BLaER1 treated with 17β-estradiol and CSF1 and Interleukin-3, amounts not matched to agents 10 nM and 100 nM (cell line): ENCODE data around the gene AP3S1.
"Not testable (repeated sequence)": the region's sequence is repeated elsewhere in the genome, so short reads cannot be mapped to it uniquely, and the experiment has no call there.

Experiments
- H3K27ac ChIP-seq, 11 experiments: shearing (Covaris generic); formaldehyde crosslinking; 2 replicates each; pipeline ENCODE4 v1.8.1; 2022
- H3K27me3 ChIP-seq, 11 experiments: shearing (Covaris generic); formaldehyde crosslinking; 2 replicates each; pipeline ENCODE4 v1.8.1; 2022
- H3K36me3 ChIP-seq, 11 experiments: shearing (Covaris generic); formaldehyde crosslinking; 2 replicates each; pipeline ENCODE4 v1.8.1; 2022
- H3K4me1 ChIP-seq, 10 experiments: shearing (Covaris generic); formaldehyde crosslinking; 2 replicates each; pipeline ENCODE4 v1.8.1; 2022
- H3K4me2 ChIP-seq, 11 experiments: shearing (Covaris generic); formaldehyde crosslinking; 2 replicates each; pipeline ENCODE4 v1.8.1; 2022
- H3K4me3 ChIP-seq, 10 experiments: shearing (Covaris generic); formaldehyde crosslinking; 2 replicates each; pipeline ENCODE4 v1.8.1; 2022
- H3K9ac ChIP-seq, 11 experiments: shearing (Covaris generic); formaldehyde crosslinking; 2 replicates each; pipeline ENCODE4 v1.8.1; 2022
- H3K9me3 ChIP-seq, 11 experiments: shearing (Covaris generic); formaldehyde crosslinking; replicated peaks in 1 of 11; 2 replicates each; pipeline ENCODE4 v1.8.1; 2022
- H4K20me1 ChIP-seq, 11 experiments: shearing (Covaris generic); formaldehyde crosslinking; 2 replicates each; pipeline ENCODE4 v1.8.1; 2022
- Cebpa-rat ChIP-seq, 11 experiments: shearing (Covaris generic); IDR thresholded peaks; 2 replicates each; pipeline ENCODE4 v1.8.1; 2022

AP3S1 gene

DNA sequence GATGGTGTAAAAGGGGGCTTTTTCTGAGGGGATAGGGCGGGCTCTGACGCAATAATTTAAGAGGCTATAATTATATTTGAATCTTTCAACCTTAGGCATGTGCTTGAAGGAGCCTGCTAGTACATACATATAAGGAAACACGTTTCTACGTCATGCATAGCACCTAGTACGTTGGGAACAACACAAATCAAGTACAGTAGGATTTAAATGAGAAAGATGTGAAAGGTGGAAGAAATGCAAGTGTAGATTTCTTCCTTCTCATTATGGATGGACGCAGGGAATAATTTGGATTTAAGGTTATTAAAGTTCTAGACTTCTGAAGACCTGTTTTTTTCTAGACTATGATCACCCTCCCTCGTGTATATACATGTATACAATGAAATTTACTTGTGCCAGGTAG, 24.3 kb upstream of the AP3S1 start:
- H4K20me1 ChIP-seq = peaks cover 0 to 14% (median 0%) of the 10 kb centered on the region in 11 experiments; a peak in 7 of 22 replicates

DNA sequence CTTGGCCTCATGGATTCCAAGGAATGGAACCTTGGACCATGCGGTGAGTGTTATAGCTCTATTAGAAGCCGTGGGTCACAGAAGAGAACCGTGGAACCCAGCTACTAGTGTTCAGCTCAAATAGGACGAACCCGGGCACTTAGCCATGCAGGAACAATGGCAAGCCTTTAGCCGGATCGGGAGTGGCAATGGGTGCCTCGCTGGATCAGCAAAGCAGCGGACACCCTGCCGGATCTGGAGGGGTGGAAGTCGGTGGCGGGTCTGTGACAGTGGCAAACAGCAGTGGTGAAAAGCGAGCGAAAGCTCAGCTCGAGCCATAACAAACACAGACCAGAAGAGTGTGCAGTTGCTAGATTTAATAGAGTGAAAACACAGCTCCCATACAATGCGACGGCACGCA, 22.9 kb upstream of the AP3S1 start:
- no peaks in the 10 kb centered on the region for H3K36me3 ChIP-seq
- H3K27me3 ChIP-seq = peaks cover 40 to 54% (median 49%) of the 10 kb centered on the region in 11 experiments
- H3K9ac ChIP-seq = no peak overlapping the region
- peak overlapping the region in 1 of 11 experiments; percentile 11; a peak in 1 of 22 replicates for H3K4me2 ChIP-seq
- no peak for TF ChIP-seq Cebpa-rat (IDR thresholded peaks at IDR 0.05)
- H3K4me1 ChIP-seq = peaks cover 13 to 29% (median 16%) of the 10 kb centered on the region in 10 experiments; a peak in 18 of 20 replicates
- peaks cover 0 to 14% (median 0%) of the 10 kb centered on the region in 11 experiments; a peak in 7 of 22 replicates for H4K20me1 ChIP-seq
- H3K27ac ChIP-seq = no peak overlapping the region
- peaks cover 24 to 42% (median 32%) of the 10 kb centered on the region in 11 experiments for H3K9me3 ChIP-seq
- no peak overlapping the region for H3K4me3 ChIP-seq

More for the DNA sequence above, 24.3 kb upstream of the AP3S1 start:
- Histone ChIP-seq H3K27ac (no peak overlapping the region), H3K36me3 (no peaks in the 10 kb centered on the region), H3K4me1 (peaks cover 13 to 29% (median 16%) of the 10 kb centered on the region in 10 experiments; a peak in 18 of 20 replicates), H3K9me3 (peaks cover 20 to 35% (median 31%) of the 10 kb centered on the region in 11 experiments), H3K27me3 (peaks cover 48 to 65% (median 56%) of the 10 kb centered on the region in 11 experiments), H3K4me2 (no peak overlapping the region), H3K4me3 (no peak overlapping the region), H3K9ac (no peak overlapping the region)
- TF ChIP-seq Cebpa-rat (IDR thresholded peaks at IDR 0.05) = no peak

DNA sequence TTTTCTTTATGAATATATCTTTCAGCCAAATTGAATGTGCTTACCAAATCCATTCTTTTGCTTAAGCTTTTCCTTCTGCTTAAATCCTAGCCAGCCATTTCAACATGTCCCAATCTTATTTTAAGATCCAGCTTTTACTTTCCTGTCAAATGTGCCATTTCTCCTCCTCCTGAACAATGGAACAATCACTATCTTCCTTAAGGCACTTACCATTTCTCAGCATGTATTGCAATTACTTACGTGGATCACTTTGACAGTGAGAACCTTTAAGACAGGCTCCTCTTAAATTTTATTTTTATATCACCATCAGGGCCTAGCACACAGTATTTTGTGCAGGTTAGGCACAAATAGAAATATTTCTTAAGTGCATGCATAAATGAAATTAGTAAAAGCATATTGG, 20.9 kb upstream of the AP3S1 start:
- peaks cover 20 to 33% (median 29%) of the 10 kb centered on the region in 11 experiments for H3K27me3 ChIP-seq
- H3K36me3 ChIP-seq = 0 out of 22 replicates have a peak, but pooled peaks cover 0 to 2% (median 0%) of the 10 kb centered on the region in 11 experiments
- no peak overlapping the region for H3K9ac ChIP-seq
- no peak overlapping the region for H3K4me3 ChIP-seq
- no peak overlapping the region for H3K4me2 ChIP-seq
- peaks cover 3 to 19% (median 5%) of the 10 kb centered on the region in 10 experiments; a peak in 18 of 20 replicates for H3K4me1 ChIP-seq
- no peak overlapping the region for H3K27ac ChIP-seq
- no peak for TF ChIP-seq Cebpa-rat (IDR thresholded peaks at IDR 0.05)
- peaks cover 0 to 6% (median 0%) of the 10 kb centered on the region in 11 experiments; a peak in 6 of 22 replicates for H4K20me1 ChIP-seq
- peaks cover 24 to 43% (median 32%) of the 10 kb centered on the region in 11 experiments for H3K9me3 ChIP-seq

DNA sequence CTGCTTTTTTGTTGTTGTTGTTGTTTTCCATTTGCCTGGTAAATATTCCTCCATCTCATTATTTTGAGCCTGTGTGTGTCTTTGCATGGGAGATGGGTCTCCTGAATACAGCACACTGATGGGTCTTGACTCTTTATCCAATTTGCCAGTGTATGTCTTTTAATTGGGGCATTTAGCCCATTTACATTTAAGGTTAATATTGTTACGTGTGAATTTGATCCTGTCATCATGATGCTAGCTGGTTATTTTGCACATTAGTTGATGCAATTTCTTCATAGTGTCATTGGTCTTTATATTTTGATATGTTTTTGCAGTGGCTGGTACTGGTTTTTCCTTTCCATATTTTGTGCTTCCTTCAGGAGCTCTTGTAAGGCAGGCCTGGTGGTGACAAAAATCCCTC, 16.8 kb upstream of the AP3S1 start:
- not testable (repeated sequence) for H3K4me2 ChIP-seq, H3K4me1 ChIP-seq, H3K27ac ChIP-seq, H4K20me1 ChIP-seq, H3K4me3 ChIP-seq, H3K27me3 ChIP-seq, H3K9ac ChIP-seq
- Histone ChIP-seq H3K9me3 (peaks cover 18 to 45% (median 30%) of the 10 kb centered on the region in 11 experiments), H3K36me3 (peaks cover 25 to 38% (median 29%) of the 10 kb centered on the region in 11 experiments)

DNA sequence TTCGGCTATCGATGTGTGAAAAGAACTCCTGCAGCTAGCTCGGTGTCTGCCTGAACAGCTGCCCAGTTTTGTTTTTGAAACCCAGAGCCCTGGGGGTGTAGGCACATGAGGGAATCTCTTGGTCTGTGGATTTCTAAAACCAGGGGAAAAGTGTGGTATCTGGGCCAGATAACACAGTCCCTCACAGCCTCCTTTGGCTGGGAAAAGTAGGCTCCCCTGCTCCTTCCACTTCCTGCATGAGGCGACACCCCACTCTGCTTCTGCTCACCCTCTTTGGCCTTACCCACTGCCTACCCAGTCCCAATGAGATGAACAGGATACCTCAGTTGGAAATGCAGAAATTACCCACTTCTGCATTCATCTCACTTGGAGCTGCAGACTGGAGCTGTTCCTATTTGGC, 15.8 kb upstream of the AP3S1 start:
- H3K27me3 ChIP-seq = no peaks in the 10 kb centered on the region
- no peaks in the 10 kb centered on the region for H3K4me1 ChIP-seq
- H3K27ac ChIP-seq = no peak overlapping the region
- H3K9me3 ChIP-seq = peaks cover 18 to 45% (median 30%) of the 10 kb centered on the region in 11 experiments
- no peak for TF ChIP-seq Cebpa-rat (IDR thresholded peaks at IDR 0.05)
- H3K9ac ChIP-seq = no peak overlapping the region
- H4K20me1 ChIP-seq = peaks cover 0 to 6% (median 0%) of the 10 kb centered on the region in 11 experiments; a peak in 3 of 22 replicates
- peaks cover 35 to 48% (median 39%) of the 10 kb centered on the region in 11 experiments for H3K36me3 ChIP-seq
- no peak overlapping the region for H3K4me3 ChIP-seq
- no peak overlapping the region for H3K4me2 ChIP-seq

- Histone ChIP-seq H4K20me1 (peaks cover 0 to 34% (median 10%) of the 10 kb centered on the region in 11 experiments; a peak in 6 of 22 replicates), H3K9ac (no peak overlapping the region), H3K4me3 (no peak overlapping the region), H3K27ac (no peak overlapping the region), H3K4me2 (no peak overlapping the region), H3K27me3 (no peaks in the 10 kb centered on the region), H3K9me3 (peaks cover 14 to 23% (median 18%) of the 10 kb centered on the region in 11 experiments; a peak in 21 of 22 replicates), H3K36me3 (peaks cover 59 to 82% (median 75%) of the 10 kb centered on the region in 11 experiments), H3K4me1 (no peaks in the 10 kb centered on the region)
- no peak for TF ChIP-seq Cebpa-rat (IDR thresholded peaks at IDR 0.05)
These were observed 11.8 kb upstream of the AP3S1 start for GRCh38 chr5:115829913-115830312.

- Histone ChIP-seq H3K9me3 (peaks cover 2 to 10% (median 5%) of the 10 kb centered on the region in 11 experiments; a peak in 19 of 22 replicates), H3K4me1 (peaks cover 0 to 10% (median 0%) of the 10 kb centered on the region in 10 experiments; a peak in 4 of 20 replicates), H3K4me3 (no peak overlapping the region), H3K27ac (no peak overlapping the region), H4K20me1 (peaks cover 1 to 48% (median 11%) of the 10 kb centered on the region in 11 experiments; a peak in 10 of 22 replicates), H3K27me3 (no peaks in the 10 kb centered on the region), H3K4me2 (no peak overlapping the region), H3K9ac (no peak overlapping the region), H3K36me3 (peaks cover 72 to 96% (median 84%) of the 10 kb centered on the region in 11 experiments)
- TF ChIP-seq Cebpa-rat (IDR thresholded peaks at IDR 0.05) = no peak
These were observed 10.5 kb upstream of the AP3S1 start for GRCh38 chr5:115831163-115831768.

DNA sequence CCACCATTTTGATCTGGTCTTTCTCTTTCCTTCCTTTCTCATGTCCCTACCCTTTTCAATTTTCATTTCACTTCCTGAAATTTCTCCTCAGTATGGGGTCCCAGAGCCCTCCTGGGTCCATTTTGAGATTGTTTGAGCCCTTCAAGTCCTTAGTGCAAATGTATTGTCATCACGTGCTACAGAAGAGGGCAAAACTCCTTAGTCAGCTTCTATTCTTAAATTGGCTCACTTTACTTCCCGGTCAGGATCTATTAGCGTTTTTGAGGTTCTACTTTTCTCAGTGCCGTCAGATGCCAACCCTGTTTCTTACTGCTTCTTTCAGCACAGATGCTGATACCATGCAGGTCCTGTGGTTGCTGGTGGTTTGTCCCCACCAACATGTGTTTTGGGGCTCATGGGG, 6.3 kb upstream of the AP3S1 start:
- no peak for TF ChIP-seq Cebpa-rat (IDR thresholded peaks at IDR 0.05)
- H3K27ac ChIP-seq = no peak overlapping the region
- no peak overlapping the region for H3K4me3 ChIP-seq
- H3K4me2 ChIP-seq = no peak overlapping the region
- H4K20me1 ChIP-seq = peaks cover 18 to 87% (median 45%) of the 10 kb centered on the region in 11 experiments; a peak in 19 of 22 replicates
- H3K27me3 ChIP-seq = no peaks in the 10 kb centered on the region
- peaks cover 18 to 39% (median 24%) of the 10 kb centered on the region in 10 experiments for H3K4me1 ChIP-seq
- no peaks in the 10 kb centered on the region for H3K9me3 ChIP-seq
- H3K9ac ChIP-seq = no peak overlapping the region; a peak in 1 of 22 replicates
- peaks cover 57 to 79% (median 70%) of the 10 kb centered on the region in 11 experiments for H3K36me3 ChIP-seq

- peak overlapping the region in 1 of 11 experiments; percentile 2; a peak in 1 of 22 replicates for H3K27ac ChIP-seq
- no peaks in the 10 kb centered on the region for H3K9me3 ChIP-seq
- H3K4me3 ChIP-seq = peak overlapping the region; percentile 84 to 96 (median 92); a peak in 17 of 20 replicates
- peaks cover 29 to 76% (median 53%) of the 10 kb centered on the region in 11 experiments; a peak in 21 of 22 replicates for H4K20me1 ChIP-seq
- H3K27me3 ChIP-seq = no peaks in the 10 kb centered on the region
- peaks cover 37 to 48% (median 43%) of the 10 kb centered on the region in 11 experiments for H3K36me3 ChIP-seq
- H3K9ac ChIP-seq = peak overlapping the region; percentile 4 to 95 (median 92); a peak in 17 of 22 replicates
- H3K4me2 ChIP-seq = peak overlapping the region; percentile 79 to 98 (median 88)
- peaks cover 28 to 51% (median 39%) of the 10 kb centered on the region in 10 experiments for H3K4me1 ChIP-seq
- no peak for TF ChIP-seq Cebpa-rat (IDR thresholded peaks at IDR 0.05)
These were observed 2.7 kb upstream of the AP3S1 start for GRCh38 chr5:115838885-115839518.
